Cardiac muscle cell (in vitro differentiated cells and primary cell): ENCODE measurements around the gene GTPBP6. TPM values are rescaled to one million over a fixed set of nuclear protein-coding genes. Genes with fewer than 3 reads are reported as not detected.

ENCODE experiments used
- DNase-seq, 2 donors: peaks; one replicate each; pipeline versions ENCODE4 v3.0.0 to v3.0.0-alpha.2; 2010 to 2017; ENCODE audit warnings: low read depth in 1 of 2, low spot score in 1 of 2
- H3K27ac ChIP-seq: fragments of 200-600 bp; sonication (generic); 2 replicates; pipeline ENCODE4 v1.5.1; 2016
- H3K27me3 ChIP-seq: fragments of 200-600 bp; sonication (generic); 2 replicates; pipeline ENCODE4 v1.6.0; 2016; ENCODE audit warnings: control low read depth
- H3K36me3 ChIP-seq: fragments of 200-600 bp; sonication (generic); 2 replicates; pipeline ENCODE4 v1.5.1; 2016; ENCODE audit warnings: control low read depth
- H3K4me1 ChIP-seq: fragments of 200-600 bp; sonication (generic); 2 replicates; pipeline ENCODE4 v1.8.1; 2017; ENCODE audit warnings: low read depth, mild to moderate bottlenecking, mixed run types
- H3K4me3 ChIP-seq: fragments of 200-600 bp; sonication (generic); 2 replicates; pipeline ENCODE4 v1.5.1; 2016; ENCODE audit warnings: mild to moderate bottlenecking
- H3K9me3 ChIP-seq: fragments of 200-600 bp; sonication (generic); 2 replicates; pipeline ENCODE4 v1.5.1; 2017; ENCODE audit warnings: low read depth, mild to moderate bottlenecking, control low read depth
- polyA plus RNA-seq: library from polyadenylated mRNA; unstranded; fragments of >200 nt; fragmentation: Nextera tagmentation; extraction: Ambion mirVana; gene quantifications from 2 replicates; pipeline ENCODE4 v1.2.1, GENCODE V29; 2016
- total RNA-seq: library from RNA; depleted of rRNA; stranded (reverse); fragments of >200 nt; gene quantifications from 2 replicates; pipeline ENCODE4 v1.2.3, GENCODE V29; 2016
- TF ChIP-seq, protein P1 (sequence below): IDR thresholded peaks from 2 replicates; pipeline ENCODE4 v1.5.1; 2012; ENCODE audit warnings: low read depth, mild to moderate bottlenecking, low read length

The GTPBP6 gene
- total and polyA plus RNA-seq, 2 experiments from 2014 or later, result 59.2 to 60.9 TPM

DNA sequence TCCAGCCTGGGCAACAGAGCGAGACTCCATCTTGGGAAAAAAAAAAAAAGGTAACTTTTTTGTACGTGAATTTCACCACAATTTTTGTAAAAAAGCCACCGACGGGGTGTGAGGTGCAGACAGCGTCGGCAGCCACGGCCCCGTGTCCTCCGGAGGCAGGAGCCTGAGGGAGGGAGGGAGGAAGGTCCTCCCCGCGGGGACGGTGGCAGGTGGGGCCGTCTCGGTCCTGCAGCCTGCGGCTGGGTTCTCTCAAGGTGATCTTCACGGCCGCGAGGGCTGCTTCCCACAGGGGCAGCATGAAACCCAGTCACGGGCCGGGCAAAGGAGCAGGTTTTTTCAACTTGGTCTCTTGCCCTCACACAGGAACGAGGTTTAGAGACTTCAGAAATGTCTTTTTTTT is 23.5 kb downstream of the GTPBP6 start:
- Histone ChIP-seq H3K27me3 (no peaks in the 10 kb centered on the region), H3K36me3 (peaks cover 19% of the 10 kb centered on the region)
- no peak for DNase-seq

DNA sequence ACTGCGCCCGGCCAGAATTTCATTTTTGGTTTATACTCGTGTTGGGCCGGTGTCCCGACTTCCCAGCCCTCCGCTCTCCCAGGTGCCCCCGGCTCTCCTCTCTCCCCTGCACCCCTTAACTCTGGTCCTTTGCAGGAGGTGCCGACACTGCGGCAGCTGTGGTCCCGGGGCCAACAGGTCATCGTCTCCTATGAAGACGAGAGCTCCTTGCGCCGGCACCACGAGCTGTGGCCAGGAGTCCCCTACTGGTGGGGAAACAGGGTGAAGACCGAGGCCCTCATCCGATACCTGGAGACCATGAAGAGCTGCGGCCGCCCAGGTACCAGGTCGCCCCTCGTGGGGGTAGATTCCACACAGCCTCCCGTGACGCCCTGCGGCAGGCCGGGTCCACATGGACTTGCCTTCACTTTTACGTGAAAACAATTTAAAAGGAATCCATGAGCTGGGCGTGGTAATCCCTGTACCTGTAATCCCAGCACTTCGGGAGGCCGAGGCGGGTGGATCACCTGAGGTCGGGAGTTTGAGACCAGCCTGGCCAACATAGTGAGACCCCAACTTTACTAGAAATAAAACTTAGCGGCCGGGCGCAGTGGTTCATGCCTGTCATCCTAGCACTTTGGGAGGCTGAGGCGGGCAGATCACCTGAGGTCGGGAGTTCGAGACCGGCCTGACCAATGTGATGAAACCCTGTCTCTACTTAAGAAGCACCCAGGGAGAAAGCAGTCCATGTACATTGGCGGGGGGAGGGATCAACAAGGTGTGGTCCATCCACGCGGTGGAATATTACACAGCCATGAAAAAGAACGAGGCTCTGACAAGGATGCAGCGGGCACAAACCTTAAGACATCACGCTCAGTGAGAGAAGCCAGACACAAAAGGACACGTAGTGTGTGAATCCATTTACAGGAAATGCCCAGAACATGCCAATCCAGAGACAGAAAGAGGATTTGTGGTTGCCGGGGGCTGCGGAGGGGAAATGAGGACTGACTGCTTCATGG is 25.4 kb downstream of the GTPBP6 start:
- Histone ChIP-seq H3K9me3 (no peaks in the 10 kb centered on the region), H3K4me1 (no peaks in the 10 kb centered on the region), H3K36me3 (peaks cover 18% of the 10 kb centered on the region), H3K27me3 (no peaks in the 10 kb centered on the region), H3K4me3 (no peak overlapping the region), H3K27ac (no peak overlapping the region)
- TF ChIP-seq, protein P1, sequence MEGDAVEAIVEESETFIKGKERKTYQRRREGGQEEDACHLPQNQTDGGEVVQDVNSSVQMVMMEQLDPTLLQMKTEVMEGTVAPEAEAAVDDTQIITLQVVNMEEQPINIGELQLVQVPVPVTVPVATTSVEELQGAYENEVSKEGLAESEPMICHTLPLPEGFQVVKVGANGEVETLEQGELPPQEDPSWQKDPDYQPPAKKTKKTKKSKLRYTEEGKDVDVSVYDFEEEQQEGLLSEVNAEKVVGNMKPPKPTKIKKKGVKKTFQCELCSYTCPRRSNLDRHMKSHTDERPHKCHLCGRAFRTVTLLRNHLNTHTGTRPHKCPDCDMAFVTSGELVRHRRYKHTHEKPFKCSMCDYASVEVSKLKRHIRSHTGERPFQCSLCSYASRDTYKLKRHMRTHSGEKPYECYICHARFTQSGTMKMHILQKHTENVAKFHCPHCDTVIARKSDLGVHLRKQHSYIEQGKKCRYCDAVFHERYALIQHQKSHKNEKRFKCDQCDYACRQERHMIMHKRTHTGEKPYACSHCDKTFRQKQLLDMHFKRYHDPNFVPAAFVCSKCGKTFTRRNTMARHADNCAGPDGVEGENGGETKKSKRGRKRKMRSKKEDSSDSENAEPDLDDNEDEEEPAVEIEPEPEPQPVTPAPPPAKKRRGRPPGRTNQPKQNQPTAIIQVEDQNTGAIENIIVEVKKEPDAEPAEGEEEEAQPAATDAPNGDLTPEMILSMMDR, result no peak
- no peak for DNase-seq

More for the DNA sequence above, 23.5 kb downstream of the GTPBP6 start:
- Histone ChIP-seq H3K9me3 (no peaks in the 10 kb centered on the region), H3K4me1 (no peaks in the 10 kb centered on the region), H3K27ac (no peak overlapping the region), H3K4me3 (no peak overlapping the region)
- TF ChIP-seq, protein P1, result no peak

DNA sequence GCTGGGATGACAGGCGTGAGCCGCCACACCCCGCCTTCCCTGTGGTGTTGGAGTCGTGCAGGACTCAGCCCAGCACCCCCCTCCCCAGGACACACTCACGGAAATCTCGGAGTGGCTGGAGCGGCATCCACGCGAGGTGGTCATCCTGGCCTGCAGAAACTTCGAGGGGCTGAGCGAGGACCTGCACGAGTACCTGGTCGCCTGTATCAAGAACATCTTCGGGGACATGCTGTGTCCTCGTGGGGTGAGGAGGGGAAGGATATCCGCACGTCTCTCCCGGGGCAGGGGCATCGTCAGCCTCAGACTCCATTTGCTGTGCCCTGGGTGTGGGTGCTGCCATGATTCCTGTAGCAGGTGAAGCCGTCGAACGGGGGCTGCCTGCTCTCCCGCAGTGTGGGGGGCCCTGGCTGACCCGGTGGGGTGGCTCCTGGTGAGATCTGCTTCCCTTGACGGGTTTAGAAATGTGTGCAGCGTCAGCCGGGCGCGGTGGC is 27.1 kb downstream of the GTPBP6 start:
- Histone ChIP-seq H3K9me3 (no peaks in the 10 kb centered on the region), H3K27ac (no peak overlapping the region), H3K36me3 (peaks cover 18% of the 10 kb centered on the region), H3K27me3 (no peaks in the 10 kb centered on the region), H3K4me1 (no peaks in the 10 kb centered on the region), H3K4me3 (no peak overlapping the region)
- TF ChIP-seq, protein P1, result no peak
- no peak for DNase-seq

- no peaks in the 10 kb centered on the region for H3K9me3 ChIP-seq
- H3K36me3 ChIP-seq, result peaks cover 18% of the 10 kb centered on the region
- TF ChIP-seq, protein P1, result no peak
- H3K4me1 ChIP-seq, result no peaks in the 10 kb centered on the region
- H3K27me3 ChIP-seq, result no peaks in the 10 kb centered on the region
- no peak for DNase-seq
- no peak overlapping the region for H3K27ac ChIP-seq
- H3K4me3 ChIP-seq, result no peak overlapping the region
Measured at GRCh38 chrX:290476-291166, 28.0 kb downstream of the GTPBP6 start.

- no peak overlapping the region for H3K27ac ChIP-seq
- H3K36me3 ChIP-seq, result peaks cover 19% of the 10 kb centered on the region
- H3K27me3 ChIP-seq, result no peaks in the 10 kb centered on the region
- no peak for DNase-seq
- H3K4me1 ChIP-seq, result no peaks in the 10 kb centered on the region
- no peak overlapping the region for H3K4me3 ChIP-seq
- TF ChIP-seq, protein P1, result no peak
- H3K9me3 ChIP-seq, result no peaks in the 10 kb centered on the region
Measured at GRCh38 chrX:288561-288991, 30.0 kb downstream of the GTPBP6 start.
